ENCODE measurements around the gene SLC25A24. TPM values are rescaled to one million over a fixed set of nuclear protein-coding genes. Genes with fewer than 3 reads are reported as not detected.

The SLC25A24 gene
- total and polyA plus RNA-seq, 4 donors, result 1.3 to 8.6 (median 3.0) TPM

GRCh38 chr1:108190001-108190634, 10.0 kb downstream of the SLC25A24 start:
- TF ChIP-seq REST (IDR thresholded peaks at IDR 0.05) (no peak), TAF1 (conservative IDR thresholded peaks at IDR 0.05) (no peak), YY1 (IDR thresholded peaks at IDR 0.05) (no peak), SP1 (IDR thresholded peaks at IDR 0.05) (no peak), EGR1 (IDR thresholded peaks at IDR 0.05; ENCODE audit: low read depth in 2 of 2) (no peak), GABPA (IDR thresholded peaks at IDR 0.05 in 1 of 2, conservative IDR thresholded peaks at IDR 0.05 in 1 of 2) (no peak), RAD21 (IDR thresholded peaks at IDR 0.05) (no peak), JUND (IDR thresholded peaks at IDR 0.05) (no peak)
- TF ChIP-seq, protein P1, sequence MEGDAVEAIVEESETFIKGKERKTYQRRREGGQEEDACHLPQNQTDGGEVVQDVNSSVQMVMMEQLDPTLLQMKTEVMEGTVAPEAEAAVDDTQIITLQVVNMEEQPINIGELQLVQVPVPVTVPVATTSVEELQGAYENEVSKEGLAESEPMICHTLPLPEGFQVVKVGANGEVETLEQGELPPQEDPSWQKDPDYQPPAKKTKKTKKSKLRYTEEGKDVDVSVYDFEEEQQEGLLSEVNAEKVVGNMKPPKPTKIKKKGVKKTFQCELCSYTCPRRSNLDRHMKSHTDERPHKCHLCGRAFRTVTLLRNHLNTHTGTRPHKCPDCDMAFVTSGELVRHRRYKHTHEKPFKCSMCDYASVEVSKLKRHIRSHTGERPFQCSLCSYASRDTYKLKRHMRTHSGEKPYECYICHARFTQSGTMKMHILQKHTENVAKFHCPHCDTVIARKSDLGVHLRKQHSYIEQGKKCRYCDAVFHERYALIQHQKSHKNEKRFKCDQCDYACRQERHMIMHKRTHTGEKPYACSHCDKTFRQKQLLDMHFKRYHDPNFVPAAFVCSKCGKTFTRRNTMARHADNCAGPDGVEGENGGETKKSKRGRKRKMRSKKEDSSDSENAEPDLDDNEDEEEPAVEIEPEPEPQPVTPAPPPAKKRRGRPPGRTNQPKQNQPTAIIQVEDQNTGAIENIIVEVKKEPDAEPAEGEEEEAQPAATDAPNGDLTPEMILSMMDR (IDR thresholded peaks at IDR 0.05; ENCODE audit: low read depth, low read length, missing input control), result no peak
- TF ChIP-seq, protein P2, sequence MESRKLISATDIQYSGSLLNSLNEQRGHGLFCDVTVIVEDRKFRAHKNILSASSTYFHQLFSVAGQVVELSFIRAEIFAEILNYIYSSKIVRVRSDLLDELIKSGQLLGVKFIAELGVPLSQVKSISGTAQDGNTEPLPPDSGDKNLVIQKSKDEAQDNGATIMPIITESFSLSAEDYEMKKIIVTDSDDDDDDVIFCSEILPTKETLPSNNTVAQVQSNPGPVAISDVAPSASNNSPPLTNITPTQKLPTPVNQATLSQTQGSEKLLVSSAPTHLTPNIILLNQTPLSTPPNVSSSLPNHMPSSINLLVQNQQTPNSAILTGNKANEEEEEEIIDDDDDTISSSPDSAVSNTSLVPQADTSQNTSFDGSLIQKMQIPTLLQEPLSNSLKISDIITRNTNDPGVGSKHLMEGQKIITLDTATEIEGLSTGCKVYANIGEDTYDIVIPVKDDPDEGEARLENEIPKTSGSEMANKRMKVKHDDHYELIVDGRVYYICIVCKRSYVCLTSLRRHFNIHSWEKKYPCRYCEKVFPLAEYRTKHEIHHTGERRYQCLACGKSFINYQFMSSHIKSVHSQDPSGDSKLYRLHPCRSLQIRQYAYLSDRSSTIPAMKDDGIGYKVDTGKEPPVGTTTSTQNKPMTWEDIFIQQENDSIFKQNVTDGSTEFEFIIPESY (IDR thresholded peaks at IDR 0.05), result no peak
- no peaks in the 10 kb centered on the region for H3K4me1 ChIP-seq (ENCODE audit: control insufficient read depth in 4 of 4, insufficient read depth in 4 of 4, low read length in 3 of 4)
- no peak overlapping the region for H3K9ac ChIP-seq (ENCODE audit: low read depth in 1 of 2, low read length in 2 of 2)
- no peak overlapping the region for H3K4me3 ChIP-seq (ENCODE audit: low read depth in 1 of 3, low read length in 3 of 3)
- H3K9me3 ChIP-seq (ENCODE audit: control insufficient read depth in 4 of 4, low read length in 3 of 4), result peaks cover 0 to 7% (median under 1%) of the 10 kb centered on the region in 4 donors
- WGBS, result 72% methylated on average over 7 of the region's 7 CpGs
- H3K27ac ChIP-seq (ENCODE audit: low read depth in 1 of 2, low read length in 2 of 2), result no peak overlapping the region
- no peaks in the 10 kb centered on the region for H3K36me3 ChIP-seq (ENCODE audit: control insufficient read depth in 4 of 4, insufficient read depth in 3 of 4, low read depth in 1 of 4, low read length in 3 of 4)
- DNase-seq (ENCODE audit: low spot score), result no peak
- no peaks in the 10 kb centered on the region for H3K27me3 ChIP-seq (ENCODE audit: control insufficient read depth in 4 of 4, insufficient read depth in 4 of 4, low read length in 3 of 4)

- DNase-seq (ENCODE audit: low spot score), result no peak
- H3K27me3 ChIP-seq (ENCODE audit: control insufficient read depth in 4 of 4, insufficient read depth in 4 of 4, low read length in 3 of 4), result no peaks in the 10 kb centered on the region
- TF ChIP-seq YY1 (IDR thresholded peaks at IDR 0.05) (no peak), REST (IDR thresholded peaks at IDR 0.05) (no peak), EGR1 (IDR thresholded peaks at IDR 0.05; ENCODE audit: low read depth in 2 of 2) (no peak), JUND (IDR thresholded peaks at IDR 0.05) (no peak), FOXA2 (IDR thresholded peaks at IDR 0.05) (no peak)
- TF ChIP-seq, protein P1 (IDR thresholded peaks at IDR 0.05; ENCODE audit: low read depth, low read length, missing input control), result no peak
- TF ChIP-seq, protein P3, sequence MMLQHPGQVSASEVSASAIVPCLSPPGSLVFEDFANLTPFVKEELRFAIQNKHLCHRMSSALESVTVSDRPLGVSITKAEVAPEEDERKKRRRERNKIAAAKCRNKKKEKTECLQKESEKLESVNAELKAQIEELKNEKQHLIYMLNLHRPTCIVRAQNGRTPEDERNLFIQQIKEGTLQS (IDR thresholded peaks at IDR 0.05), result no peak
- H3K9me3 ChIP-seq (ENCODE audit: control insufficient read depth in 4 of 4, low read length in 3 of 4), result peaks cover 0 to 11% (median under 1%) of the 10 kb centered on the region in 4 donors
- no peaks in the 10 kb centered on the region for H3K4me1 ChIP-seq (ENCODE audit: control insufficient read depth in 4 of 4, insufficient read depth in 4 of 4, low read length in 3 of 4)
- WGBS, result 81% methylated on average over 1 of the region's 1 CpG
- no peak overlapping the region for H3K4me3 ChIP-seq (ENCODE audit: low read depth in 1 of 3, low read length in 3 of 3)
- H3K27ac ChIP-seq (ENCODE audit: low read depth in 1 of 2, low read length in 2 of 2), result no peak overlapping the region
- no peaks in the 10 kb centered on the region for H3K36me3 ChIP-seq (ENCODE audit: control insufficient read depth in 4 of 4, insufficient read depth in 3 of 4, low read depth in 1 of 4, low read length in 3 of 4)
- H3K9ac ChIP-seq (ENCODE audit: low read depth in 1 of 2, low read length in 2 of 2), result no peak overlapping the region
Measured at GRCh38 chr1:108188801-108189200, 11.3 kb downstream of the SLC25A24 start.

Measured in liver (tissue), 9 donors.